Measurements from ENCODE around the gene H2AZ2. TPM values are rescaled to one million over a fixed set of nuclear protein-coding genes. Genes with fewer than 3 reads are reported as not detected.

Gene H2AZ2
- total and polyA plus RNA-seq, 2 experiments from 2014 or later: 165 to 179 TPM

GRCh38 chr7:44885394-44886317 is 37.8 kb upstream of the H2AZ2 start, which contains the start of gene PURB:
Gene PURB (minus strand): TSS chr7:44885530. CDS start chr7:44885348, 182 bp downstream.
- no peaks in the 10 kb centered on the region for H3K36me3 ChIP-seq (ENCODE audit: low read depth)
- 0 to 1% methylated on average over 44 to 51 of the region's 72 CpGs for WGBS, 2 experiments (ENCODE audit: low coverage in 1 of 2, low lambda C conversion rate in 2 of 2, missing lambda C conversion rate in 2 of 2)
- peak within 1 kb of the TSS; percentile 92 for H3K4me2 ChIP-seq (ENCODE audit: unreplicated experiment)
- H3K9me3 ChIP-seq (ENCODE audit: low read depth): no peaks in the 10 kb centered on the region
- peak within 1 kb of the TSS; percentile 91 for H3K4me3 ChIP-seq
- peak; percentile 99 for DNase-seq
- no peak for TF ChIP-seq EZH2phosphoT487 (IDR thresholded peaks at IDR 0.05; ENCODE audit: insufficient read depth, low read depth)
- TF ChIP-seq EZH2 (IDR thresholded peaks at IDR 0.05; ENCODE audit: insufficient read depth, poor library complexity, severe bottlenecking): no peak
- peak within 1 kb of the TSS; percentile 100 for H3K27ac ChIP-seq
- no peaks in the 10 kb centered on the region for H3K27me3 ChIP-seq (replicated peaks; ENCODE audit: insufficient read depth)
- H4K20me1 ChIP-seq (ENCODE audit: insufficient read depth): peaks cover 2% of the 10 kb centered on the region; the same call in 1 of the 2 replicates
- peaks cover 50% of the 10 kb centered on the region for H3F3A ChIP-seq (ENCODE audit: insufficient read depth)
- H3K9me2 ChIP-seq (ENCODE audit: insufficient read depth): no peaks in the 10 kb centered on the region
- in situ Hi-C loops (cut with MboI): no loop called here
- H2AFZ ChIP-seq: peak within 1 kb of the TSS; percentile 65
- peak within 1 kb of the TSS; percentile 99 for H3K9ac ChIP-seq
- peaks cover 82% of the 10 kb centered on the region for H3K79me2 ChIP-seq (ENCODE audit: insufficient read depth)
- peaks cover 40% of the 10 kb centered on the region for H3K4me1 ChIP-seq (ENCODE audit: insufficient read depth)

- Histone ChIP-seq H3K4me3 (peak overlapping the region; percentile 86), H3K79me2 (ENCODE audit: insufficient read depth) (peaks cover 85% of the 10 kb centered on the region), H3K27me3 (replicated peaks; ENCODE audit: insufficient read depth) (no peaks in the 10 kb centered on the region), H4K20me1 (ENCODE audit: insufficient read depth) (peaks cover 11% of the 10 kb centered on the region; the same call in 1 of the 2 replicates), H3K27ac (peak overlapping the region; percentile 87), H3K9ac (peak overlapping the region; percentile 99), H3K9me2 (ENCODE audit: insufficient read depth) (no peaks in the 10 kb centered on the region), H3F3A (ENCODE audit: insufficient read depth) (peaks cover 58% of the 10 kb centered on the region), H3K36me3 (ENCODE audit: low read depth) (no peaks in the 10 kb centered on the region), H3K4me1 (ENCODE audit: insufficient read depth) (peaks cover 46% of the 10 kb centered on the region), H2AFZ (no peak overlapping the region; the same call in 1 of the 2 replicates), H3K4me2 (ENCODE audit: unreplicated experiment) (peak overlapping the region; percentile 87), H3K9me3 (ENCODE audit: low read depth) (no peaks in the 10 kb centered on the region)
- whole genome bisulfite sequencing, 2 experiments (ENCODE audit: low coverage in 1 of 2, low lambda C conversion rate in 2 of 2, missing lambda C conversion rate in 2 of 2): 1 to 2% methylated on average over 83 to 100 of the region's 107 CpGs
- TF ChIP-seq EZH2phosphoT487 (IDR thresholded peaks at IDR 0.05; ENCODE audit: insufficient read depth, low read depth): no peak
- no peak for TF ChIP-seq EZH2 (IDR thresholded peaks at IDR 0.05; ENCODE audit: insufficient read depth, poor library complexity, severe bottlenecking)
- in situ Hi-C loops (cut with MboI): no loop called here
- peak; percentile 86 for DNase-seq
Observed at GRCh38 chr7:44884621-44885393, 36.9 kb upstream of the H2AZ2 start.

DNA sequence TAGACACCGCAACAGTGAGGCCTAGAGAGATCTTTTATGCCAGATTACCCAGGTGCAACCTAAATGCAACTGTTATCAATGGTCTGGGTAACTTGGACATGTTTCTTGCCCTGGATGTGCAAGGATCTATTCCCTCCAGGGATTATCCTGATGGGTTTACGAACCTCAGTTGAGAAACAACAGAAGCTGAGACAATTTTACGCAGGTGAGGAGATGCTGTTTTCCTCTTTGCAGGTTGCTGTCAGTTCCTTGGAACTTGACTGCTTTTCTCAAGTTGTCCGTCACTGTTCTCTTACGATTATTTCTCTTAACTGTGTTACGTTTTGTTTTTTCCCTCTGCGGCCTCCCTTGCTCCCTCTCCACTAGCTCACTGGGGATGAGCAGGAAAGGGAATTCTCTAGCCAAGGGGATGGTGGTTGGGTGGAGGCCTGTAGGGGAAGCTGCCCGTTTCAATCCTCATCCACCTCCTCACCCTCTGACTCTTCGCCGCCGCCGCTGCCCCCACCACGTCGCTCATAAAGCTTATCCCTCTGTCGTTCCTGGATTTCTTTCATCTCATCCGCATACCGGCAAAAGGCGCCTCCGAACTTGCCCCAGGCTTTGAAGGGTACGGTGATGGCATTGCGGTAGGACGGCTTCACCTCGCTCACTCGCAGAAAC is 36.2 kb upstream of the H2AZ2 start:
- peak overlapping the region; percentile 99 for H3K9ac ChIP-seq
- H3K9me2 ChIP-seq (ENCODE audit: insufficient read depth): no peaks in the 10 kb centered on the region
- H3K9me3 ChIP-seq (ENCODE audit: low read depth): no peaks in the 10 kb centered on the region
- peaks cover 46% of the 10 kb centered on the region for H3K4me1 ChIP-seq (ENCODE audit: insufficient read depth)
- peak overlapping the region; percentile 86 for H3K4me3 ChIP-seq
- TF ChIP-seq EZH2phosphoT487 (IDR thresholded peaks at IDR 0.05; ENCODE audit: insufficient read depth, low read depth): no peak
- no peak for TF ChIP-seq EZH2 (IDR thresholded peaks at IDR 0.05; ENCODE audit: insufficient read depth, poor library complexity, severe bottlenecking)
- H4K20me1 ChIP-seq (ENCODE audit: insufficient read depth): peaks cover 11% of the 10 kb centered on the region; the same call in 1 of the 2 replicates
- H3K27ac ChIP-seq: peak overlapping the region; percentile 87
- in situ Hi-C loops (cut with MboI): no loop called here
- H3K27me3 ChIP-seq (replicated peaks; ENCODE audit: insufficient read depth): no peaks in the 10 kb centered on the region
- H3F3A ChIP-seq (ENCODE audit: insufficient read depth): peaks cover 60% of the 10 kb centered on the region
- peak; percentile 49 for DNase-seq
- no peak overlapping the region for H2AFZ ChIP-seq
- WGBS, 2 experiments (ENCODE audit: low coverage in 1 of 2, low lambda C conversion rate in 2 of 2, missing lambda C conversion rate in 2 of 2): 19 to 20% methylated on average over 24 of the region's 24 CpGs
- no peaks in the 10 kb centered on the region for H3K36me3 ChIP-seq (ENCODE audit: low read depth)
- H3K4me2 ChIP-seq (ENCODE audit: unreplicated experiment): peak overlapping the region; percentile 87
- peaks cover 85% of the 10 kb centered on the region for H3K79me2 ChIP-seq (ENCODE audit: insufficient read depth)

GRCh38 chr7:44882899-44883298 is 35.0 kb upstream of the H2AZ2 start:
- Histone ChIP-seq H3K36me3 (ENCODE audit: low read depth) (no peaks in the 10 kb centered on the region), H3K9me3 (ENCODE audit: low read depth) (no peaks in the 10 kb centered on the region), H3K27ac (peak overlapping the region; percentile 87; the same call in 1 of the 2 replicates), H2AFZ (no peak overlapping the region), H3K4me2 (ENCODE audit: unreplicated experiment) (peak overlapping the region; percentile 87), H3K9me2 (ENCODE audit: insufficient read depth) (no peaks in the 10 kb centered on the region), H3K27me3 (replicated peaks; ENCODE audit: insufficient read depth) (no peaks in the 10 kb centered on the region), H3K79me2 (ENCODE audit: insufficient read depth) (peaks cover 85% of the 10 kb centered on the region), H3K4me3 (peak overlapping the region; percentile 86), H3K9ac (peak overlapping the region; percentile 99), H4K20me1 (ENCODE audit: insufficient read depth) (peaks cover 11% of the 10 kb centered on the region; the same call in 1 of the 2 replicates), H3F3A (ENCODE audit: insufficient read depth) (peaks cover 64% of the 10 kb centered on the region), H3K4me1 (ENCODE audit: insufficient read depth) (peaks cover 46% of the 10 kb centered on the region)
- TF ChIP-seq EZH2 (IDR thresholded peaks at IDR 0.05; ENCODE audit: insufficient read depth, poor library complexity, severe bottlenecking) (no peak), EZH2phosphoT487 (IDR thresholded peaks at IDR 0.05; ENCODE audit: insufficient read depth, low read depth) (no peak)
- WGBS, 2 experiments (ENCODE audit: low coverage in 1 of 2, low lambda C conversion rate in 2 of 2, missing lambda C conversion rate in 2 of 2): 33 to 35% methylated on average over 3 of the region's 3 CpGs
- DNase-seq: peak; percentile 59
- in situ Hi-C loops (cut with MboI): no loop called here
